GM23338 (cell line): ENCODE data around the gene PTPRJ. TPM values are rescaled to one million over a fixed set of nuclear protein-coding genes. Genes with fewer than 3 reads are reported as not detected.

Experiments
- ATAC-seq: fragments of 200-7000 bp; cut with Tn5 transposase; 3 replicates; pipeline ENCODE4 v1.9.1; 2020
- DNase-seq: peaks from one replicate; pipeline ENCODE4 v3.0.0-alpha.2; 2015; ENCODE audit warnings: low spot score
- H2AFZ ChIP-seq: fragments of 200-600 bp; sonication (generic); 2 replicates; pipeline ENCODE4 v1.8.0; 2016; ENCODE audit warnings: antibody characterized with exemption, mild to moderate bottlenecking, moderate library complexity
- H3F3A ChIP-seq: fragments of 200-600 bp; sonication (generic); replicated peaks from 2 replicates; pipeline ENCODE4 v1.8.0; 2017; ENCODE audit warnings: antibody characterized with exemption, mixed run types, low read depth
- H3K27ac ChIP-seq: fragments of 200-600 bp; sonication (generic); 2 replicates; pipeline ENCODE4 v1.6.1; 2016; ENCODE audit warnings: low read depth
- H3K27me3 ChIP-seq: fragments of 200-600 bp; sonication (generic); 2 replicates; pipeline ENCODE4 v1.8.0; 2016; ENCODE audit warnings: mild to moderate bottlenecking, mixed run types, moderate library complexity; ENCODE audit not compliant: insufficient read depth
- H3K36me3 ChIP-seq: fragments of 200-600 bp; sonication (generic); 2 replicates; pipeline ENCODE4 v1.8.0; 2016; ENCODE audit warnings: mild to moderate bottlenecking; ENCODE audit not compliant: insufficient read depth
- H3K4me1 ChIP-seq: fragments of 200-600 bp; sonication (generic); 2 replicates; pipeline ENCODE4 v1.8.0; 2016; ENCODE audit warnings: mild to moderate bottlenecking, moderate library complexity; ENCODE audit not compliant: insufficient read depth
- H3K4me2 ChIP-seq: fragments of 200-600 bp; sonication (generic); 2 replicates; pipeline ENCODE4 v1.7.1; 2017; ENCODE audit warnings: mixed run types
- H3K4me3 ChIP-seq: fragments of 200-600 bp; sonication (generic); 2 replicates; pipeline ENCODE4 v1.6.1; 2016; ENCODE audit warnings: mixed run types
- H3K79me2 ChIP-seq: fragments of 200-600 bp; sonication (generic); replicated peaks from 2 replicates; pipeline ENCODE4 v1.8.0; 2017; ENCODE audit warnings: mild to moderate bottlenecking; ENCODE audit not compliant: insufficient read depth
- H3K9me2 ChIP-seq: fragments of 200-600 bp; sonication (generic); 2 replicates; pipeline ENCODE4 v1.8.0; 2017; ENCODE audit not compliant: insufficient read depth
- H4K20me1 ChIP-seq: fragments of 200-600 bp; sonication (generic); replicated peaks from 2 replicates; pipeline ENCODE4 v1.8.0; 2017; ENCODE audit warnings: mild to moderate bottlenecking; ENCODE audit not compliant: insufficient read depth
- H3K27ac Mint-ChIP-seq: 2 replicates; pipeline ENCODE4 v1.8.0; 2020; ENCODE audit warnings: inconsistent platforms, mild to moderate bottlenecking, moderate library complexity, mixed read lengths
- H3K27me3 Mint-ChIP-seq: 3 replicates; pipeline ENCODE4 v1.8.0; 2022; ENCODE audit warnings: low read depth, mild to moderate bottlenecking, moderate library complexity, mixed read lengths, inconsistent platforms; ENCODE audit not compliant: insufficient read depth, poor library complexity
- H3K36me3 Mint-ChIP-seq: 3 replicates; pipeline ENCODE4 v1.8.0; 2021; ENCODE audit warnings: low read depth, mild to moderate bottlenecking, inconsistent platforms, moderate library complexity, mixed read lengths
- H3K4me1 Mint-ChIP-seq: 3 replicates; pipeline ENCODE4 v1.8.0; 2020; ENCODE audit warnings: mild to moderate bottlenecking, inconsistent platforms, mixed read lengths
- H3K4me3 Mint-ChIP-seq: 3 replicates; pipeline ENCODE4 v1.8.0; 2021; ENCODE audit warnings: moderate library complexity, mild to moderate bottlenecking, inconsistent platforms, mixed read lengths
- H3K9me3 Mint-ChIP-seq: 3 replicates; pipeline ENCODE4 v1.8.0; 2020; ENCODE audit warnings: moderate library complexity, mild to moderate bottlenecking, inconsistent platforms, mixed read lengths
- EZH2phosphoT487 ChIP-seq: fragments of 200-600 bp; sonication (generic); IDR thresholded peaks from one replicate; pipeline ENCODE4 v1.8.1; 2018; ENCODE audit warnings: antibody characterized with exemption; ENCODE audit not compliant: unreplicated experiment
- JUNB ChIP-seq: IDR thresholded peaks from one replicate; pipeline ENCODE4 v1.6.1; 2016; ENCODE audit warnings: antibody characterized with exemption; ENCODE audit not compliant: unreplicated experiment
- NANOG ChIP-seq: IDR thresholded peaks from 2 replicates; pipeline ENCODE4 v1.6.1; 2016; ENCODE audit warnings: antibody characterized with exemption, borderline replicate concordance
- STAT1 ChIP-seq: IDR thresholded peaks from one replicate; pipeline ENCODE4 v1.6.1; 2016; ENCODE audit warnings: antibody characterized with exemption; ENCODE audit not compliant: unreplicated experiment
- ZNF114 ChIP-seq: fragments of 250-450 bp; sonication (Bioruptor Pico); IDR thresholded peaks from 2 replicates; pipeline ENCODE4 v1.5.0; 2020; ENCODE audit warnings: mild to moderate bottlenecking, moderate library complexity
- ZNF331 ChIP-seq: fragments of 250-450 bp; sonication (Bioruptor Pico); IDR thresholded peaks from 2 replicates; pipeline ENCODE4 v1.5.0; 2020; ENCODE audit warnings: low read depth, mild to moderate bottlenecking, moderate library complexity
- polyA plus RNA-seq: library from polyadenylated mRNA; unstranded; fragments of >200 nt; fragmentation: Nextera tagmentation; extraction: Ambion mirVana; gene quantifications from 2 replicates; pipeline ENCODE4 v1.2.1, GENCODE V29; 2016
- total RNA-seq: library from RNA; depleted of rRNA; stranded (reverse); fragments of >200 nt; shearing (Covaris generic); gene quantifications from 2 replicates; pipeline ENCODE4 v1.2.3, GENCODE V29; 2014
- TF ChIP-seq, protein P1 (sequence below), 2 experiments: fragments of 200-600 bp in 1 of 2; sonication (generic) in 1 of 2; conservative IDR thresholded peaks; 2 replicates each; pipeline versions ENCODE4 v1.5.1 to v1.6.1; 2016 to 2017; ENCODE audit warnings: antibody characterized with exemption in 2 of 2, low read depth in 2 of 2, mild to moderate bottlenecking in 2 of 2, moderate library complexity in 1 of 2

The PTPRJ gene
- total and polyA plus RNA-seq, 2 experiments from 2014 or later, result 4.2 to 16.0 TPM

DNA sequence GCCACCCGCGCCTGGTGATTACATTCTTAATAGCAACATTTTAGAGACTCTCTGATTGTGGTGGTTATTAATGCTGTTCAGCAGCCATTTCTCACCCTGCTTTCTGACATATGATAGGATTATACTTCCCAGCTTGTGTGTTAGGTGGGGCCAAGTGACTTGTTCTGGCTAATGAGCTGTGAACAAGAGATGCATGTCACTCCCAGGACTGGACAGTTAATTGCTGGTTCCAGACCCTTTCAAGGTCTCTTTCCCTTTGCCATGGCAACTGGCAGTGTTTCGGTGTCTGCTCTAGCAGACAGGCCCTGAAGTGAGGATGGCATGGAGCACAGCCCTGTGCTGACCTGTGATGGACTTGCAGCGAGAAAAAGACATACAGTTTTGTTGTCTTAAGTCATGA lies 8.9 kb upstream of the PTPRJ start:
- H3K4me2 ChIP-seq, result no peak overlapping the region
- no peaks in the 10 kb centered on the region for H3K9me2 ChIP-seq
- H3K36me3 ChIP-seq, result no peaks in the 10 kb centered on the region
- no peaks in the 10 kb centered on the region for H3K9me3 Mint-ChIP-seq
- DNase-seq, result no peak
- H3K4me1 Mint-ChIP-seq, result peaks cover 11% of the 10 kb centered on the region
- H3K27ac ChIP-seq, result no peak overlapping the region
- H3K27me3 ChIP-seq, result no peaks in the 10 kb centered on the region
- no peaks in the 10 kb centered on the region for H3K36me3 Mint-ChIP-seq
- TF ChIP-seq ZNF331 (no peak), EZH2phosphoT487 (no peak)
- no peak overlapping the region for H2AFZ ChIP-seq
- no peak for ATAC-seq
- peaks cover 18% of the 10 kb centered on the region for H3K27me3 Mint-ChIP-seq
- H3K4me1 ChIP-seq, result peaks cover 14% of the 10 kb centered on the region
- no peaks in the 10 kb centered on the region for H3F3A ChIP-seq
- no peak overlapping the region for H3K4me3 ChIP-seq
- no peak overlapping the region for H3K4me3 Mint-ChIP-seq
- H4K20me1 ChIP-seq, result no peaks in the 10 kb centered on the region
- H3K27ac Mint-ChIP-seq, result no peak overlapping the region
- H3K79me2 ChIP-seq, result no peaks in the 10 kb centered on the region

DNA sequence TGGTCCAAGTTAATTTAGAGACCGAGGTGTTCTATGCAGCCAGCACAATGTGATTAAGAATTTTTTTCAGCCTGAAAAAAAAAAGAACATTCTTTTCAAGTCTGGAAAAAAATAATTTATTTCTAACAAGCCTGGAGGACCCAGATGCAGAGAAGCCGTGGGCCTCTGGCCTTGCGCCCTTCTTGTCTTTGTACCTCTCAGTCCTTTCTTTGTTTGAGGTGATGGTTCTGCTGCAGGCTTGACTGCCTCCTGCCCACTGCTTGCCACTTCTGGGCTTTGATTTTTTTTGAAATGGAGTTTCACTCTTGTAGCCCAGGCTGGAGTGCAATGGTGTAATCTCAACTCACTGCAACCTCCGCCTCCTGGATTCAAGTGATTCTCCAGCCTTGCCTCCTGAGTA lies 7.2 kb upstream of the PTPRJ start:
- H3K27ac Mint-ChIP-seq, result peak overlapping the region; percentile 59; the same call in 1 of the 2 replicates
- H3K4me3 Mint-ChIP-seq, result no peak overlapping the region
- ATAC-seq, result no peak
- H3K27ac ChIP-seq, result no peak overlapping the region
- no peaks in the 10 kb centered on the region for H3K9me2 ChIP-seq
- no peaks in the 10 kb centered on the region for H3K9me3 Mint-ChIP-seq
- H3K36me3 ChIP-seq, result no peaks in the 10 kb centered on the region
- H3K4me1 ChIP-seq, result peaks cover 14% of the 10 kb centered on the region
- H3K4me1 Mint-ChIP-seq, result peaks cover 11% of the 10 kb centered on the region
- H3F3A ChIP-seq, result no peaks in the 10 kb centered on the region
- no peak overlapping the region for H3K4me2 ChIP-seq
- no peaks in the 10 kb centered on the region for H3K79me2 ChIP-seq
- no peaks in the 10 kb centered on the region for H3K36me3 Mint-ChIP-seq
- no peak for TF ChIP-seq JUNB
- no peak for TF ChIP-seq ZNF114 (CRISPR knock-in tag)
- TF ChIP-seq, protein P1, sequence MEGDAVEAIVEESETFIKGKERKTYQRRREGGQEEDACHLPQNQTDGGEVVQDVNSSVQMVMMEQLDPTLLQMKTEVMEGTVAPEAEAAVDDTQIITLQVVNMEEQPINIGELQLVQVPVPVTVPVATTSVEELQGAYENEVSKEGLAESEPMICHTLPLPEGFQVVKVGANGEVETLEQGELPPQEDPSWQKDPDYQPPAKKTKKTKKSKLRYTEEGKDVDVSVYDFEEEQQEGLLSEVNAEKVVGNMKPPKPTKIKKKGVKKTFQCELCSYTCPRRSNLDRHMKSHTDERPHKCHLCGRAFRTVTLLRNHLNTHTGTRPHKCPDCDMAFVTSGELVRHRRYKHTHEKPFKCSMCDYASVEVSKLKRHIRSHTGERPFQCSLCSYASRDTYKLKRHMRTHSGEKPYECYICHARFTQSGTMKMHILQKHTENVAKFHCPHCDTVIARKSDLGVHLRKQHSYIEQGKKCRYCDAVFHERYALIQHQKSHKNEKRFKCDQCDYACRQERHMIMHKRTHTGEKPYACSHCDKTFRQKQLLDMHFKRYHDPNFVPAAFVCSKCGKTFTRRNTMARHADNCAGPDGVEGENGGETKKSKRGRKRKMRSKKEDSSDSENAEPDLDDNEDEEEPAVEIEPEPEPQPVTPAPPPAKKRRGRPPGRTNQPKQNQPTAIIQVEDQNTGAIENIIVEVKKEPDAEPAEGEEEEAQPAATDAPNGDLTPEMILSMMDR (conservative IDR thresholded peaks at IDR 0.05; ENCODE audit: low read depth in 2 of 2), result no peak
- H3K27me3 Mint-ChIP-seq, result peaks cover 19% of the 10 kb centered on the region
- no peaks in the 10 kb centered on the region for H3K27me3 ChIP-seq
- no peaks in the 10 kb centered on the region for H4K20me1 ChIP-seq
- no peak overlapping the region for H3K4me3 ChIP-seq
- H2AFZ ChIP-seq, result peak overlapping the region; percentile 23; the same call in 1 of the 2 replicates
- DNase-seq, result no peak

DNA sequence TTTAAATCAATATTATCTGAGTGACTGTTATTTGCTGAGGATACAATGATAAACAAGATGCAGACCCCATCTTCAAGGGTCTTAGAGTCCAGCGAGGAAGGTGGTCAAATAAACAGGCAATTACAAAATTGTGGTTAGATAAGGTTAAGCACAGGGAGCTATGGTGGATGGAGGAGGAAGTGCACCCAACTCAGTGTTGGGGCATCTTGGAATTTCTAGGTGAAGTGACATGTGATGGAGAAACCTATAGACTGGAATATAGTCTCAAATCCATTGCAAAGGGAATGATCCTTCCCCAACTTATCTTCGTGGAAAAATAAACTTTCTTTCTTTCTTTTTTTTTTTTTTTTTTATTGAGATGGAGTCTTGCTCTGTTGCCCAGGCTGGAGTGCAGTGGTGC lies 3.4 kb upstream of the PTPRJ start:
- Histone ChIP-seq H3K9me2 (no peaks in the 10 kb centered on the region), H3K4me2 (no peak overlapping the region), H3K27me3 (peaks cover 20% of the 10 kb centered on the region), H4K20me1 (no peaks in the 10 kb centered on the region), H3K79me2 (peaks cover 4% of the 10 kb centered on the region; the same call in 1 of the 2 replicates), H3K4me3 (no peak overlapping the region), H3K36me3 (no peaks in the 10 kb centered on the region; the same call in 1 of the 2 replicates), H3K27ac (no peak overlapping the region), H3K4me1 (peaks cover 17% of the 10 kb centered on the region), H2AFZ (no peak overlapping the region), H3F3A (peaks cover 11% of the 10 kb centered on the region)
- H3K9me3 Mint-ChIP-seq, result no peaks in the 10 kb centered on the region
- H3K27me3 Mint-ChIP-seq, result peaks cover 25% of the 10 kb centered on the region
- ATAC-seq (no peak), DNase-seq (no peak)
- no peak overlapping the region for H3K4me3 Mint-ChIP-seq
- peaks cover 23% of the 10 kb centered on the region for H3K4me1 Mint-ChIP-seq
- no peak overlapping the region for H3K27ac Mint-ChIP-seq
- H3K36me3 Mint-ChIP-seq, result no peaks in the 10 kb centered on the region
- TF ChIP-seq ZNF114 (CRISPR knock-in tag), result no peak
- no peak for TF ChIP-seq NANOG
- TF ChIP-seq STAT1, result no peak
- TF ChIP-seq, protein P1 (conservative IDR thresholded peaks at IDR 0.05; ENCODE audit: low read depth in 2 of 2), result no peak
- no peak for TF ChIP-seq ZNF331
